DMS 273 treated with DMSO at 0.1 percent for 48 hours (cell line): ENCODE data around the gene ENO4.

Source experiments
- DNase-seq: peaks from one replicate; lab custom pipeline; 2025; lab: John Stamatoyannopoulos, UW

The ENO4 gene

DNA sequence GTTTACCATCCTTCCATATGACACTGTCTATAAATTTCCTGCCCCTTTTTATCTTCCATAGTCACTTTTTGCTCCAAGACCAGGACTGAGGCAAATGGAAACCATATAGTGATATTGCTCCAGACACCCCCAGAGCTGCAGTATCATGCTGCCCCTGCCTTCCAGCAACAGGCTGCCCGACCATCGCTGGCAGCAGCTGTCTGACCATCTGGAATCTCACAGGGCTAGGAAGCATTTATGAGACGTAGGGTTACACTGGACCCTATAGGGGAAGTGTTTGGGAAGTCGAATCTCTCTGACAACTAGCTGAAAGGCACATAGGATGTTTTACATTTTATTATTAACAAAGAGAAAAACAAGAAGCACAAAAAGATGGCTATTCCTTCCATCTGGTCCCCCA, 19.4 kb downstream of the ENO4 start:
- DNase-seq = peak; percentile 48

DNA sequence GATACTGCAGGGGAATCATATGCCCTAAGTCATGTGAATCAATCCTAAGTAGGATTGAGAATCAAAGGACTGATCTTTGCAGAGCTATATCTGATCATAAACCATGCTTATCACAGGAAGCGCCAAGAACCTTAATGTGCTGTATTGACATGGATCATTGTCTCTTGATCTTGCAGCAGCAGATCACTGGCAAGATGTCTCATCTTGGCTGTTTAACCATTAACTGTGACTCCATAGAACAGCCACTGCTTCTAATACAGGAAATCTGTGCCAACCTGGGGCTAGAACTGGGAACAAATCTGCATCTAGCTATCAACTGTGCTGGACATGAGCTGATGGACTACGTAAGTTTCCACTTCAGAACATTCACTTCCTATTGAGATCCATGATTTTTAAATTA, 21.6 kb downstream of the ENO4 start:
- no peak for DNase-seq

DNA sequence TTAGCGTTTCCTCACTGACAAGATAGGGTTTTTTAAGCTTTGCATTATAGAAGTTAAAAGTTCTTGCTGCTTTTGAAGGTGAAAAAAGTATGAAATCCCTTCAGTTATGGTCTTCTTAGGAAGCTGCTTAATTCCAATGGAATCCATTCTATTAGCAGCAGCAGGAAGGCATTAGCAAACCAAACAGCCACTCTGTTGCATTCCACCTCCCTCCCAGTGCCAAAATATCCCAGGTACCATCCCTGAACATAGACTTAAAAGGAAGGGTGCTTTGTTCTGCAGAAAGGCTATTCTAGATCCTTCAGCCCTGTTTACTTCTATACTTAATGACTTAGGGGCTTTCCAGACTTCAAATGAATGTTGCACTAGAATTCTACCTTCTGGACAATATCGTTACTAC, 23.8 kb downstream of the ENO4 start:
- no peak for DNase-seq

DNA sequence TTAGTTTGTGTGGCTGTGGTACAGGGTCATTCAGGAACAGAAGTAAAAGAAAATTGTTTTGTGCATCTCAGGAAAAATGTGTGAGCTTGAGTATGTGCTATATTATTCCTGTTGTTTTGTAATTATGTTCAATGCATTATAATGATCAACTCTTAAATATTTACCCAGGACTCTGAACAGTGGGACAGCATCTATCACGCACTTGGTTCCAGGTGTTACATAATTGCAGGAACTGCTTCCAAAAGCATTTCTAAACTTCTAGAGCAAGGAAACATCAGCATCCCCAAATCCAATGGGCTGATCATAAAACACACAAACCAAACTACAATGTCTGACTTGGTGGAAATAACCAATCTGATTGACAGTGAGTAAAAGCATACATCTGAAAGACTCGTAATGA, 26.6 kb downstream of the ENO4 start:
- DNase-seq = no peak

DNA sequence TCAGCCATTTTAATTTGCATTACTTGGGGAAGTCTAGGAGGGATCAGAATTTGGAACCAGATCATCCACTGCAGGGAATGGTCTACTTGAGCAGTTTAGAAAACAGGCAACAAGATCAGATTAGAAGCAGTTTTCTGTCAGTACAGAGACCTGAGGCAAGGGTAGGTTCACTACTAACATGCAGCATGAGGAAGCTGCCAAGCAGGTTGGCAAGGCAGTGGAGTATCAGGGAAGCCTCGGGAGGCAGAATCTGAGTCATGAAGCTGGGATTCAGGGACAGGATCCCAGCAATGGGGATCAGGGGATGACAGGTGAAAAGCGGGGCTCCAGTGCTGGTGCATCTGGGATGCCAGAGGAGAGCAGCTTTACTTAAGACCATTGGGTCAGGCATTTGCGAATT, 28.1 kb downstream of the ENO4 start:
- no peak for DNase-seq

DNA sequence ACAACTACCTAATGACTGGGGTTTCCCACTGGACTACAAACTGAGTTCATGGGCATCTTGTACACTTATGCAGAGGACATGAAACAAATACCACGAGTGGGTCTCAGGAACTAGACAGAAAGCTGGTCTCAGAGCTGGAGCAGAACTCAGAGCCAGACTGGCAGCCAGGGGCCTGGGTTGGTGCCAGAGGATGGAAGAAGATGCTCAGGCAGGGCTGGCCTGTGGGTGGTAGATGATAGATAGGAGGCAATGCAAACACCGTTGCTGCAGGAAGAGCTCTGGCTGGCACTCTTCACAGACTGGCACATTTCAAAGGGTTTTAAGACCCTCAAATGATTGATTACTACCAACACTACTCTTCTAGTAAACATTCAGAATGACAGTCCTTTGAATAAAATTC, 28.8 kb downstream of the ENO4 start:
- no peak for DNase-seq

DNA sequence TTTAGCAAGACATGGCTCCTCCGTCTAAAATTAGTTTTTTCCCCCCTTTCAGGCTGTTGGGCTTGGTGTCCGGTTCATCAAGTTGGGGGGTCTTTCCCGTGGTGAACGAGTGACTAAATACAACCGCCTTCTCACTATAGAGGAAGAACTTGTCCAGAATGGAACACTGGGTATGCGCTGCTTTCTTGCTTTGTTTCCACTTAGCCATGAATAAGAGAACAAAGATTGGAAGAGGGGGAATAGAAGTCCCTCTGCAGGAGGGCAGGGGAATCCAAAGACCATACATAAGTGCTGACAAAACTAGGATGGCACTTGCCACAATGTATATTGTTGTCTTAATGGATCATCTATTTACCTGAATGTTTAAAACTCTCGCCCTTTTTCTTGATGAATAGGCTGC, 30.5 kb downstream of the ENO4 start:
- DNase-seq = no peak

DNA sequence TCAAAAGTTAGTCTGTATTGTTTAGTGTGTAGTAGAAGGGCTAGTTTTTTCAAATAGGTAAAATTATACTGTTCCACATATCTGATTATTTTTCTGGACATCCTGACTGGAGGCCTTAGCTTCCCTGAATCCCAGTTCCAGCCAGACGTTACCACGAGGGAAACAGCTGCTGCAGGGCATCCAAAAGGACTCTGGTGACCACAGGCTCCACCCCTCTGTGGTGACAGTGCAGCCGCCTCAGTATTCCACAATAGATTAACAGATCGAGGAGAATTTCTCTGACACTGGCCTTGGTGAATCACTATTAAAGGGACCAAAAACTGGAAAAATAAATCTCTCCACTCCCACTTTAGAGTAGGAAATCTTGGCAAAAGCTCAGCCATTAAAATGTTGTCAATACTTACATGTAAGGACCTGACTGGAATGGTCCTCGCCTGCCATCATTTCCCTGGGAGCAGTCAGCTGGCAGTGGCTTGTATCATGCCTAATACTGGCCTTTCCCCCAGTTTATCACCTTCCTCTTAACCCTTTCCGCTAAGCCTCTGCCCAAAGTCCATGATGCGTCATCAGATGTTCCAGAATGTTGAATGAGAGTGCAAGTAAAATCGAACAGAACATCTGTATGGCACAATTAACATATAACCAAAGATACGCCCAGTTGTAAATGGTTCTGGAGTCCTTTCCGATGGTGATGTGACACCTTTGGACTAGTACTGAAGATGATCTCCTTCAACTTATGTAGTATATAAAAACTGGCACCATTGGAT, 31.6 kb downstream of the ENO4 start:
- DNase-seq = no peak

DNA sequence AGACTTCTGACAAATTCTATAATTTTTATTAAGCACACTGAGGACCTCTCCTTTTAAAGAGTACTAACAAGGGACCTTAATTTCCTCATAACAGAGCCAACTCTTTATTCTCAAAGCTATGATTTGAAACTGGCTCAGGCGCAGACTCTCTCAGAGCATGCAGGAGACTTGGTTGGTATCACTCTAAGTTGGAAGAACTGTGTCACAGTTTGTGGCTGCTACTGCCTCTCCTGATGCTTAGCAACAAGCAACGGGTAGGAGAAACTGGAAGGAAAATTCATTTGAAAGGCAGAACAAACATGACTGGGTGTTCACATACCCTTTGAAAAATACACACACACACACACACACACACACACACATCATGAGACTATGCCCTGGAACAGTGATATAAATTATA, 33.3 kb downstream of the ENO4 start:
- DNase-seq = no peak

DNA sequence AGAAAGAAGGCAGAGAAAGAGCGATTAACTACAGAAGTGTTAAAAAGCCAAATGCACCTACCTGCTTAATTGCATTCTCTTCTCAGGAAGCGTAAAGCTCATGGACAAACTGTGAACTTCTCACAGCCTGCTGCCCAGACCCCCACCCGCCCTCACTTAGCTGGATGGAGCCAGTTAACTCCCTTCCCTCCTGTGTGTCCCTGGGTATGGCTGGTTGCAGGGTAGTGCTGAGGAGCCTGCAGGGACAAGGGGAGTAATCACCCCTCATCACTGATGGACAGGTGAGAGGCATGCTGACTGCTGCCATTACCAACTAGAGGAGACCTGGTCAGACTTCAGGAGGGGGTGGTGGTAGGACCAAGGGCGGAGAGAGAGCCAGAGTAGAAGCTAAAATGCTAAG, 37.5 kb downstream of the ENO4 start:
- no peak for DNase-seq

DNA sequence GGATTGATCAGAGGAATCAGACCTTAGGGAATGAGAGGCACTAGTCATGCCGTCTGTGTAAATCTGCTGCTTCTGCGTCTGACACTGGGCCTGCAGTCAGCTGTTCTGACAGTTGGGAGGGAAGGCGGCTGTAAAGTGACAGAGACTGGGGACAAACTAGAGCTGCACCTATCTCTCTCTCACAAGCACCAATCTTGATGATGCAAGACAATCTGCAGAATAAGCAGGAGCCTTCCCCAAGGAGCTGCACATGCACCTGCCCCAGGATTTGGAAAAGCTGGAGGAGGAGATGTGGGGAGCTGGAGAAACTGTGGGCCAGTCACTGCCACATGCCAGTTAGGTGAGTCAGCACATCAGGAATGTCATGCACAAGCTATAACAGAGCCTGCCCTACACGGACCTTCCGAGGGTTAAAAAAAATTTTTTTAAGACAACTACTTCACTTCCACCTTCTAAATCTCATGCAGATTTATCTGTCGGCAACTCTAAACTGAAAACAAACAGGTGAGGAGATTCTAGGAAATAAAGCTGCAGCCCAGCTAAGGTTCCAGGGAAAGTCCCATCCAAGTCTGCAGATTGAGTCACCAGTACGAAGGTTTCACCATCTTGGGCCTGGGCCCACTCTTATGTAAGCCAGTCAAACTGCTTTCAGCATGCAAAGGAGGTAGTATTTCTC, 39.2 kb downstream of the ENO4 start:
- DNase-seq = no peak

DNA sequence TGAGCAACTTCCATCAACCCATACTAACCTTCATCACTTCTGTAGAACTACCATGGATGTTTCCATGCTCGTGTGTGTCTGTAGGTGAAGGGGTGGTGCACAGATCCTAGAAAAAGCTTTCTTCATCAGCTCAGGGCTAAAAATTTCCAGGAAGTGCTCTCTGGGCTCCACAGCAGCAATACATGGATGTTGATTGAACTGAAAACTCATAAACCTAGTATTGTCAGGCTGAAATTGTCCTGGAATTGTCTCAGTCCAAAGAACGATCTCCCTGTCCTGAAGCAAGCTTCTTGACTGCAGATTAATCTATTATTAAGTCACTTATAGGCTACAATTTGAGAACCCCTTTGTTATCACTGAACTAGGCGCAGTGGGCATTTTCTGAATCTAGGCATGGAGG, 39.8 kb downstream of the ENO4 start:
- DNase-seq = no peak

DNA sequence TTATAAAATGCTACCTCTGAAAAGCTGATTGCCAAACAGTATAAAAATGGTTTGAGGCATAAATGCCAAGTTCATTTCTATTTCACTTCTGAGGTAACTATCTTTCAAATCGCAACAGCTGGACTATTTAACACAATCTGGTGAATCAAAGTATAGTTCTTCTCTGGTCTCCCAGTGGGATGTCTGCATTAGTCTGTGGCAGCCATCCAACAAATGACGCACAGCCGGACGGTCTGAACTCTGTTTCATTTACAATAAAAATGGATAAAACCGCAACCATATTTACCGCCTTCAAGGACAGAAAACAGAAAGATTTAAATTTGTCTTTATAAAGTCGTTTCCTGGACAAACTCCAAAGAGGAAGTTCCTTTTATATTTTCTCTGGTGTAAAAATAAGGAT, 41.9 kb downstream of the ENO4 start:
- DNase-seq = peak; percentile 71

DNA sequence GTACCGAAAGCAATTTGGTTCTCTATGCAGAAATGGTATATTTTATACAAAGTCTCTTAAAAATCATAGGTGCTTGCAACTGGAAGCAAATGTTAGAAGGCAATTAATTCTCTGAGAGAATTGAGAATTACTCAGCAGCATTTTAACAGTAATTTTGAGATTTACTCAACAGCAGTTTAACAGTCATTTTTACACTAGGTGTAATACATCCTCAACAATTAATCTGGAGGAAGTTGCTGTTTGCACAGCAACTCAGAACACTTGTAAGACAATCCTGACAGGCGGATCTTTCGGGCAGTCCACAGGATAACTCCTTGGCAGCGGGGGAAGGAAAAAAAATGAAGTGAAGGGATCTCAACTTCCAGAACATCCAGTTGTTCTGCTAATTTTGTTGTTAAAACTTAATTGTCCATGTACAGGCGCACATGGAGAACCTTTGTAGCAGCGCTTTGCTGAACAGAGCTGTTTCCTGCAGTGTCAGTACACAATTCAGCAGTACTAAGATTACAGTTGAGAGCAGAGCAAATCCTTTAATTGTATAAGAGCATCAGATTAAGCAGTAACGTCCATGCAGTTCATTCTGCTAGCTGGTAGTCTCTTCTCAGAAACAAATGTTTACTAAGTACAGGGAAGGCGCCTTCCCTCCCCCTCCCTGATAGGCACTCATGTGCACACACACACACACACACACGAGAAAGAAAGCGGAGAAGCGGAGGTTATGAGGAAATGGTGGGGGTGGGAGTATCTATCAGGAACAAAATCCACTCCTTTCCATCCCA, 43.8 kb downstream of the ENO4 start:
- DNase-seq = peak; percentile 10

DNA sequence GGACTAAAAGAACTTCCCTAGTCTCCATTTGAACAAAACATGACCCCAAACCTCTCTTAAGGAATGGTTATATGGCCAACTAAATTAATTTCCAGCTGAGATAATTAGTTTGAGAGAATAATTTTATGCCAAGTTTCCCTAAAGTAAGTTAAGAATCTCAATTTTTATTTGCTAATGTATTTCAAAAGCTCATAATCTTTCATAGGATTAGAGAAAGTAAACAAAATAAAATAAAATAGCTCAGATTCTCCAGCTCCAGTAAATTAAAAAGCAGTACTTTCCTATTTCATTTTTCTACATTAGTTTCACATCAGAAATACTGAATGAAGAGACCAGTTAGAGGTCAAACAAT, 44.4 kb downstream of the ENO4 start:
- no peak for DNase-seq

DNA sequence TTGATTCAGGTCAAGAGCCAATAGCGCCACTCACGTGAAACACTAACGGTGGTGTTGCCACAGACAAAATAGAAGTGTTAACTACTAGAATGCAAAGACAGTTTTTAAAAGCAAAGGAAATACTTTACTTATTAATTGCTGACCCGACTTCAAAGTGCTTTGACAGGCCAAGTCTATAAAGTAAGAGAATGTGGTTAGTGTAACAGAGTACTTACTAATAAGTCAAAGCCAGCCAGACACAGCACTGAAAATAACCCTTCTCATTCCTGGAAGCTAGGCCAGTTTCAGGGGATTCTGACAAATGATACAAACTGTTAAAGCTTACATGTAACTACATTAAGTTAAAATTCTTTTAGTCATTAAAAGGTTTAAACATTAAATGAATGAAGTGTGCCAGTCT, 50.3 kb downstream of the ENO4 start:
- no peak for DNase-seq

DNA sequence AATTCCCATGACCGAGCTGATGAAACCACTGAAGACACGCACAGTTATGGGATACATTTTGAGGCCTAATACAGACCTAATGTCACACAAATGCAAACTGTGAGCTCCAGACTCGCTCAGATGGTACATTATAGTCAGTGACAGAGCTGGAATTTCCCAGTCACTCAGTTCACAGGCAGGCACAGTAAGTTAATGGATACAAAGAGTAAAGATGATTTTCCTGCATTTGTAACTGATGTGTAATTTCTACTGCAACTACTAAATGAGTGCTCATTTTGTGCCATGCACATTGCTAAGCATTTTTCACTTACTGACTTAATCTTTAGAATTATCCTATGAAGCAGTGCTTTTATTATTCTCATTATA, 56.5 kb downstream of the ENO4 start:
- no peak for DNase-seq

DNA sequence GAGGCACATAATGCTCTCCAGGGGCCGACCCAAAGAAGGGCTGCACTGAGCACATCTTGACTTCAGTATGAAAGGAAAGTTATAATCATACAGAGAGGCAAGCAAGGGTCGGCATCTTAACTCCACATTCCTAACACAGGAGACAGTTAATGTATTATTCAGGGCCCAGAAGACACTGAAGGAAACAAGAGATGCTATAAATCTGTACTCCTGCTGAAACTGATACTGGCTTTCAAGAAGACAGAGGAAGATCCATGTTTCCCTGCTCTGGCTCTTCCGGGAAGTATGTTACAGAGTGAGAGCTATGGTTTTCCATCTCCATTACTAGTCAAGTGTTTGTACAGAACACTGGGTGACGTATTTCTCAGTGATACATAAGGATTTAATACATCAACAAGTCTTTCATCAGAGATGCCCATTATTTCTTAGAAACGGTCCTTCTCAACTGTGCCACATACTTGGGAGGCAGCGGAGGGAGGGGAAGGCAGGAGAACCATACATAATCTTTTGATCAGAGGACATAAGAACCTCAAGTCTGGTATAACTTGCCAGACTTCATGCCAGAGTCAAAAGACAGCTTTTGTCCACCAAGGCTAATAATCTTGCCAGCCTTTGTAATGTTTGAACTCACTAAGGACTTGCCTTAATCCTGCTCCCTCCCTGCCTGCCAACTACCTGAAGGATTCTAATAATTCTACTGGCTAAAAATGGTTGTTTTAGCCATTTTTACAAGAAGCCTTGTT, 58.1 kb downstream of the ENO4 start:
- DNase-seq = no peak

DNA sequence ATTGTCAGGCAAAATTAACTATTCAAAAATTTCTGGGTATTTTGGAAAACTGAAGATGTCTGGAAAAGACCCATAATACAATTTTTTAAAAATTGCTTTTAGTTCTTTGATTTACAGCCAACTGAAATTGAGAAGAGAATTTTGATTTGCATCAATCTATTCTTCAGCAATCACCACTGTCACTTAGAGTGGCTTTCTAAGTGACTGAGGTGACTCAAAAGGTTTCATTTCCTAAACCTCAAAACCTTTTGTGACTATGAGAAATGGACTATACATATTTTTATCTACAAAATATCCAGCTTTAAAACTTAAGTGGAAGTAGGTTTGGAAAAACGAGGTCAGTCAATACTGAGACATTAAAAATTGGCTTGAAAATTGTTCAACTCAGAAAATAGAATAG, 60.0 kb downstream of the ENO4 start:
- no peak for DNase-seq

DNA sequence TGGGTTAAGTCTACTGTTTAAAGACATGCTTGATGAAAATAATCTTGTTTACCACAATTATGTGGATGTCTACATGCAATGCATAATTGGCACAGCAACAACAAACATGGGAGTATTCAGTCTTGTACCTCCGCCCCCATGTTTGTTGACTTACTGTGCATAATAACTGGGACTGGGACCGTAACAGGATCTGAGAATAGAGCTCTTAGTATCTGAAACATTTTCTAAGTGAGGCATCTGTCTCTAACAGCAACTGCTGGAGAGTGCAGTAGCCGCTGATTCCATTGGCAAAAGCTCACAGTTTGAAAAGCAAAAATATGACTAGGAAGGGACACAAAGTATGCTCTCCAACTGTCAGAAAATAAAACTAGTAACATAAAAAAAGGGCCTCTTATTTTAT, 61.6 kb downstream of the ENO4 start:
- no peak for DNase-seq

DNA sequence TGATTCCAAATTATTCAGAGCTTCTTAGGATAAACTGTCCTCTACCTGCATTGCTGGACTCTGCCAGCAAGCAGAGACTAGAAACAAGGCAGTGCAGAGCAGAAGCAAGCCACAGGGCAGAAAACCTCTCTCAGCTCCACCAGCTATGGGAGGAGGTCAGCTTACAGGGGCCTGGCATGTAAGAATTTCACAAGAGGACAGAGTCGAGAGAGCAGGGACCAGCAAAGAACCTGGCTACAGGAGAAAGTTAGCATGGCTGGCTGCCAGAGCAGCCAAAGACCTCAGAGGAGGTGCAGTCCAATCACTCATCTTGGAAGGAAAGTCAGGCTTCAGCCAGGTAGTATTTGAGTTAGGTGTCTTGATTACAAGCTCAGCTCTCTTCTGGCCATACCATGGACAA, 62.9 kb downstream of the ENO4 start:
- no peak for DNase-seq

DNA sequence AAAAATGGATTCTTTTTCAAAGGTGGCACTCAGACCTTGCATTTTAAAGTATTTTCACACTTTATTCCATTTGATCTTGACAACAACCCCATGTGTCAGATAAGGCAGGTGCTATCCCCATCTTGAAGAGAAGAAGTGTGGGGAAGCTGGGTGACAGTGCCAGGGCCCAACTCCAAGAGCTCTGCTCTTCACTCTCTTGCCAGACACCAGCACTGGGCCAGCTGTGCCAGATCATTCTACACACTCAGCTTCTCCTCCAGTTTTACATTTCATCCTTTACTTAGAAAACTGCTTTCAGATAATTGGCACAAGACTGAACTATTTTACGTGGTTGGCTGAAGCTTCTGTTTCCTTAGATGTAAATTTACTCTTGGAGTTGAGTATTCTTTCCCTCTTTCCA, 64.4 kb downstream of the ENO4 start:
- no peak for DNase-seq

DNA sequence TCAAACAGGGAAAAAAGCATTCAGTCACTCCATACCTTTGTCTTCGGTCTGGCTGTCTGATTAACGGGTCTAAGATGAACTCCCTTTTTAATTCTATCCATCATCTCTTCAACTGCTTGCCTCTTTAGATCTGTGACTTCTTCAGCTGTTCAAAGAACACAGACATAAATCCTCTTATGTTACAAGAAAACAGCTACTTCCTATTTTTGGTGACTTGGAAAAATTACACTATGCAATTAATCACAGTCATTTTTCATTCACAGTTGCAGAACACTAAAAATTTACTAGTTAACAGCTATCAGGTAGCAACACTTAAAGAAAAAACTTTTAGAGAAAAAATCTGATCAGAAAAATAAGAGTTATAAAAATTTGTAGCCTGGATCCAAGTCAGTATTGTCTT, 66.0 kb downstream of the ENO4 start:
- DNase-seq = no peak
